ENCODE results near the gene TAF10.

DNA sequence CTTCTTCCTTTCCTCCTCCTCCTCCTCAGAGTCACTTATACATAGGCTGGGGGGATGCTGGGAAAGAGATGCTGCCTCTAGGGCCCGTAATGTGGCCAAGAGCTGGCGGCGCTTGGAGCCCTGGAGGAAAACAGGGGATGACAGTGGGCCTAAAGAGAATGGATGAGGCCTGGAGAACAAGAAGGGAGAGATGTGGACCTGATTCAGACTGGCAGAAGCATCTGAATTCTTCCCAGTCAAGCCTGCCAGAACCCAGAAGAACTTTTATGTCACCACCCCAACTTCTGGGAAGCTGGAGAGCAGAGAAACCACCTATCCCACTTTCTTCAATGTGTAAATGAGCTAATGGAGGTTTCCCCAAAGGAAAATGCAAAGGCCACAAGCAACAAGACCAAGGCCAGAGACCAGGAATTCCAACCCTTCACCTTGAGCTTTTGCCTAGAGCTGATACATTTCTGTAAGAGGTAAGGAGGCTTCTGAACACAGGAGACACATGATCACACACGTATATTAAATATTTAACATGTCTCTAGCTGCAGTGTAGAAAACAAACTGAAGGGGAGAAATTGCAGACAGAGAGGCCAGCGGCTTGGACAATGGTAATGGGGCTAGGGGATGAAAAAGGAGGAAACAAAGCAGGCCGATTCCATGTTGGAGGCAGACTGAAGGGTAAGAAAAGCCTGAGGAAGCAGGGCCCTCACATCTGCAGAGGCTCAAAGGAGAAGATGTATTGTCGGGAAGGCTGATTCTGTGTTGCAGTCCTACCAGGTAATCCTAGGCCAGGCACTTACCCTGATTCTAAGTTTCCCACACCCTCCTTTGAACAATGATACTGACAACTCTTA lies 9.7 kb downstream of the TAF10 start:
- TF ChIP-seq CTCF (conservative IDR thresholded peaks at IDR 0.05) = no peak
- no peak for TF ChIP-seq ZFX (IDR thresholded peaks at IDR 0.05)

Measured in C4-2B (cell line).